A549 treated with AZD9567 at 1 μM for 4 hours (cell line): ENCODE results near the gene PRSS56. TPM values are rescaled to one million over a fixed set of nuclear protein-coding genes. Genes with fewer than 3 reads are reported as not detected.

ENCODE experiments used
- total RNA-seq: library from RNA; stranded (reverse); fragments of 200-300 nt; extraction: Qiagen RNA extraction; gene quantifications from 5 replicates; pipeline ENCODE4 v1.2.3, GENCODE V29; 2022; ENCODE audit not compliant: insufficient read depth

The PRSS56 gene
- total RNA-seq = 0.09 to 0.14 TPM (median 0.13 TPM) in 3 of 5 replicates, not detected in the others

DNA sequence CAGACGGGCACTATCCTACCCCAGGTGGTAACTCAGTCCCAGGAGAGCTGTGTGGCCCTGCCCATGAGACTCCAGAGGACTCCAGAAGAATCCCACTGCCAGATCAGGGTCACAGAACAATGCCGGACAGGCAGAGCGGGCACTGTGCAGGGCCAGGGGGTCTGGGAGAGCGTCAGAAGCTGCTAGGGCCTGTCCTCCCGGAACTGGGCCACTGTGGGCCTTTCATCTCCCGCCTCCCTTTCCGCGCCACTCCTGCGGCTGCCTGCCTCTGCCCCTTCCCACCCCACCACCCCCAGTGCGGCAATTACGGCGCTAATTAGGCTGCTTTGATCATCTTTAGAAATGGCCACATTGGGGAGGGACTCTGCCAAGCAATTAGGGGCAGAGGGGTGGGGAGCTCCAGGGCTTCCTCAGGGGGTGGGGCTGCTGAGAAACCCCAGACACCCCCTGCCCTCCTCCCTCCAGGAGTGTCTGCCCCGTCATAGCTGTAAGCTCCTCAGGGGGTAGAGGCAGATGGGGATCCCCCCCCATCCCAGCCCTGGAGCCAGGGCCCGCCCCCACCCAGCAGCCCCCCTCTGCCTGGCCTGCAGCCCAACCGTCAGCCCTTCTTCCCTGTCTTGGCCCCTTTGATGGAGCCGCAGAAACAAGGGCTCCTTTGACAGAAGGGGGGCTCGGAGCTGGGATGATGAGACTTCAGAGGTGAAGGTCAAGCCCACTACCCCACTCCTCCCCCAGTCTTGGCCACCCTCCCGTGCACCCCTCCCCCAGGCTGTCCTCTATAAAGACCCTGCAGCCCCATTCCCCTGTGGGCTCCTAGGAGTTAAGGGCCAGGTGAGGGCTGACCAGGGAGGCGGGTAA is at the start of gene PRSS56:
PRSS56 (plus strand) TSS at position 808 of the 858 bp plus-strand sequence. CDS start 211 bp downstream, outside the sequence.

DNA sequence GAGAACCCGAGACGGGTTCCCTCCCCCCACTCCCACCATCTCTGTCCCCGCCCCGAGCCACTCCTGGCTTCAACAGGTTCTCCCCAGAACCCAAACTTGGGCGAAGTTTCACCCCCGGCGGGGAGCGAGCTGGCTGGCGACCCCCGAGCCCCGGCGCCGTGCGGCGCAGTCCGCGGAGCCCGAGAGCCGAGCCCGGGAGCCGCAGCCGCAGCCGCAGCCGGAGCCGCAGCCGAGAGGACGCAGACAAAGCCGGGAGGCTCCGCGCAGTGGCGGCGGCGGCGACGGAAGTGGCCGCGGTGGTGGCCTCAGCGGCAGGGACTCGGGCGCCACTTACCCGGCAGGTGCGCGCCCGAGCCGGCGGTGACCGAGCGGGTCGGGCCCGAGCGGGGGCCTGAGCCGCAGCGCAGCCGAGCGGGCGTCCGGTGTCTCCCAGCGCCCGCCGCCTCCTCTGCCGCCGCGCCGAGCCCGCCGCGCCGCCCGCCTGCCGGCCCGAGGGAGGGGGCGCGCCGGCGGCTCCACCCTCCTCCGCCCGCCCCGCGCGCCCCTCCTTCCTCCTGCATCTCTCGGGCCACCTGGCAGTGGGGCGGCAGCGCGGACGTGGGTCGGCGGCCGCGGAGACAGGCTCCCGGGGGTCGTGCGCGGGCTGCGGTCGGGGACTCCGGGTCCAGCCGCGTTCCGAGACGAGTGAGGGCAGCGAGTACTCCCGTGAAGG is 32.6 kb upstream of the PRSS56 start, which contains the start of gene ECEL1:
ECEL1 (minus strand) TSS at position 450 of the 712 bp plus-strand sequence. CDS start 1,181 bp downstream, outside the sequence.

DNA sequence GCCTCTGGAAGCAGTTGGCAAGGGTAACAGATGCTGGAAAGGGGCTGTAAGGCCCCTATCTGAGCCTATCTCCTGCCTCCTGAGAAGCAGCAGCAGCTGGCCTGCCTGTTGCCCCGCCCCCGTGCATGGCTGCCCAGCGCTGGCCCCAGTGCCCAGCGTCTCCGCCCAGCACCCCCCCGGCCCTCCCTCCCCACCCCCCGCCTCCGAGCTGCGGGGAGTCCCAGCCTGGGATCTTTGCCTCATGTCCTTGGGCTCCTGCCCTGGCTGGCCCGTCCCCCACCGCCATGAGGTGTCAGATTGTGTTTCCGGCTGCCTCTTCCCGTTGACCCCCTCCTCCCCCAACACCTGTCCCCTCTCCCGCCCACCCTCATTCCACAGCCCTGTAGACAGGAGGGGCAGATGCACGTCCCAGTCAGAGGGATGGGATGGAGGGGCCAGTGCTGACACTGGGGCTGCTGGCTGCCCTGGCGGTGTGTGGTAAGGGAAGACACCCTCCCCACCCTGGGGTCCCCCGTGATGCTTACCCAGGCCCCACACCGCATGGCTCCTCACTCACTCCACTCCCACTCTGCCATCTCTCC is 5.7 kb downstream of the PRSS56 start, which contains the start of gene CHRND:
CHRND (plus strand) TSS at position 370 of the 581 bp plus-strand sequence; CDS start at position 426, 56 bp downstream.

DNA sequence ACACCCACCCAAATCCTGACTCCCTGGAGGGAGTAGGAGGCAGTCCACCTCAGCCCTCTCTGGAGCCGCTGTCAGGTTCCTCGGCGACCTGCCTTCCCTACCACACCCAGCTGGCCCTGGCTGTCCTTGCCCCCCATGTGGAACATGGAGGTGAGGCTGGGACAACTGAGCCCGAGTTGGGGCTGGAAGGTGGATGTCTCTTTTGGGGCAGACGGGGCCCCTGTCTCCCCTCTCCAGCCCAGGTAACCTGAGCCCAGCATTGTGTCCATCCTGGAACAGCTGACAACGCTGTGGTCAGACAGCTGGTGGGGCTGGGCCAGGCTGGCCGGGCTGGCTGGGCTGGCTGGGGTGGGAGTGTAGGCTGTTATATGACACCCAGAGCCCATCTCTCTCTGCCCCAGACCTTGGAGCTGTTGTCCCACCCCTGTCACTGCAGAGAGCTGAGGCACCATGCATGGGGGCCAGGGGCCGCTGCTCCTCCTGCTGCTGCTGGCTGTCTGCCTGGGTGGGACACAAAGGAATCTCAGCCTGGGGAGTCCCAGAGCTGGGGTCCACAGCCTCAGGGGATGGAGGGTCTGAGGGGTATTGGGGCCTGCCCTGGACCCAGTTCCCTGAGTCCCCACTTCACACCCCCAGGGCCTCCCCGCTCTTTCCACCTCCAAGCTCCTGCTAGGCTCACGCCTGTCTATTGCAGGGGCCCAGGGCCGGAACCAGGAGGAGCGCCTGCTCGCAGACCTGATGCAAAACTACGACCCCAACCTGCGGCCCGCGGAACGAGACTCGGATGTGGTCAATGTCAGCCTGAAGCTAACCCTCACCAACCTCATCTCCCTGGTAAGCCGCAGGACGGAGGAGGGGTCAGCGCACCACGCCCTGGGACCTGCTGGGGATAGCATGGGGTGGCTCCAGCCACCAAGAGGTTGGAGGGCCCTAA is 19.4 kb downstream of the PRSS56 start, which contains the start of gene CHRNG:
CHRNG (plus strand) TSS at position 395 of the 934 bp plus-strand sequence; CDS start at position 451, 56 bp downstream.

DNA sequence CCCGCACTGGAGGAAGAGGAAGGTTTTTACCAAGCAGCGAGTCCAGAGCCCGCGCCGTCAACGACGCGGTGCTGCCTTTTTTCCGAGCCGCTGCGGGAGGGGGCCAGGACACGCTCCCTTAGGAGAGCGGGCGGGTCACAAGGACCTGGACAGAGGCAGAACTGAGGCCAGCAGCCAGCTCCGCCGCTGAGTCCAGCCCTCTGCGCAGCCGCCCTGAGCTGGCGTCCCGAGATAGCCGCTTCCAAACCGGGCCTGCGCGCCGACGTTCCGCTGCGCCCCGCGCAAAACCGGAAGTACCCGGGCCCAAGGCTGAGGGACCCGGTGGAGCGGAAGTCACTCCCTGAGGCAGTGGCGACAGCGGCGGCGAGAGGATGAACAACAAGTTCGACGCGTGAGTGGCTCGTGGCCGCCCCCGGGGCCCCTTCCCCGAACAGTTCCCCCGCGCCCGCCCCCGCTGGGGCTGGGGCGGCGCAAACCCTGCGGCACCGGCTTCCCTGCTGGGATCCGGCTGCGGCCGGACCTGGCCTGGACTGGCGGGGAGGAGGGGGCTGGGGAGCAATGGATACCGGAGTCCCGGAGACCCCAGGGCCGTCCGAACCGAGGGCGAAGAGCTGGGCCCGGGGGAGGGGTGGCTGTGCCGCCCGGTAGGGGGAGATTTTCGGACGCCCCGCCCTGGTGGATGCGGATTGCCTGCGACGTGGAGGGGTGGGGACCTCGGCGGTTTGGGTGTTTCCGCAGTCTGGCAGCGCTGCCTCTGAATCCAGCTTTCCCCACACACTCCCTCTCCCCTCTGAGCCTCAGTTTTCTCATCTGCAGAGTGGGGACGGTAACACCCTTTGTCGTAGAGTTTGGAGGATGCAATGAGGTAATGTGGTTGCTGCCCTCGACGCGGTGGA is 30.4 kb downstream of the PRSS56 start, which contains the start of the genes EIF4E2 and TIGD1:
EIF4E2 (plus strand) TSS at position 336 of the 896 bp plus-strand sequence; CDS start at position 372, 36 bp downstream.
TIGD1 (minus strand) TSS at position 204 of the 896 bp plus-strand sequence. CDS start 675 bp downstream, outside the sequence.

Other genes with a start within 250 kb of the PRSS56 start
- 3.1 to 5.7 TPM (median 4.2 TPM) in 5 replicates for gene ALPP, start 141.6 kb upstream of the PRSS56 start, total RNA-seq
- 0.22 to 0.31 TPM (median 0.25 TPM) in 4 of 5 replicates, not detected in the other for gene ALPG, start 113.5 kb upstream of the PRSS56 start, total RNA-seq
- not detected in 5 replicates for gene ALPI, start 64.2 kb upstream of the PRSS56 start, total RNA-seq
- gene ECEL1, start 32.6 kb upstream of the PRSS56 start, total RNA-seq = 0.14 to 0.31 TPM (median 0.18 TPM) in 4 of 5 replicates, not detected in the other
- not detected in 5 replicates for gene CHRND, start 5.8 kb downstream of the PRSS56 start, total RNA-seq
- gene CHRNG, start 19.3 kb downstream of the PRSS56 start, total RNA-seq = not detected in 5 replicates
- gene TIGD1, start 30.2 kb downstream of the PRSS56 start, total RNA-seq = 4.1 to 5.0 TPM (median 4.5 TPM) in 5 replicates
- gene EIF4E2, start 30.3 kb downstream of the PRSS56 start, total RNA-seq = 85.2 to 288 TPM (median 88.5 TPM) in 5 replicates
- 3.0 to 3.8 TPM (median 3.2 TPM) in 5 replicates for gene EFHD1, start 113.2 kb downstream of the PRSS56 start, total RNA-seq
- gene GIGYF2, start 176.9 kb downstream of the PRSS56 start, total RNA-seq = 24.8 to 40.4 TPM (median 28.3 TPM) in 5 replicates